OCI-LY1 (cell line): Measurements from ENCODE around the gene CDYL2.

Experiments
- CTCF ChIP-seq: fragments of 200-600 bp; sonication (generic), shearing (Covaris generic); IDR thresholded peaks from 2 replicates; pipeline ENCODE4 v1.5.1; 2017; ENCODE audit warnings: mild to moderate bottlenecking, antibody characterized with exemption, low read length, moderate library complexity, mixed read lengths
- EZH2 ChIP-seq: fragments of 200-600 bp; sonication (generic), shearing (Covaris generic); IDR thresholded peaks from 2 replicates; pipeline ENCODE4 v1.8.0; 2017; ENCODE audit warnings: borderline replicate concordance, mixed run types, mild to moderate bottlenecking, antibody characterized with exemption, low read length, moderate library complexity, mixed read lengths

- TF ChIP-seq CTCF (no peak), EZH2 (no peak)
Measured at GRCh38 chr16:80576343-80576912, 228.0 kb downstream of the CDYL2 start.
